NCI-H526 treated with DMSO at 0.1 percent for 48 hours (cell line): ENCODE results near the gene TSGA10IP.
"Not testable (repeated sequence)": the region's sequence is repeated elsewhere in the genome, so short reads cannot be mapped to it uniquely, and the experiment has no call there.

Source experiments
- DNase-seq: peaks from one replicate; lab custom pipeline; 2025; lab: John Stamatoyannopoulos, UW

The TSGA10IP gene

GRCh38 chr11:65947603-65948125, 2.4 kb downstream of the TSGA10IP start:
- no peak for DNase-seq

- DNase-seq = not testable (repeated sequence)
These were observed 5.4 kb downstream of the TSGA10IP start for GRCh38 chr11:65950711-65951110.

- not testable (repeated sequence) for DNase-seq
These were observed 6.4 kb downstream of the TSGA10IP start for GRCh38 chr11:65951641-65952040.

- DNase-seq = no peak
These were observed 6.8 kb downstream of the TSGA10IP start for GRCh38 chr11:65952052-65952521.

- no peak for DNase-seq
These were observed 8.2 kb downstream of the TSGA10IP start for GRCh38 chr11:65953471-65953870.

GRCh38 chr11:65954771-65955170, 9.5 kb downstream of the TSGA10IP start:
- peak; percentile 37 for DNase-seq

GRCh38 chr11:65958291-65958690, 13.0 kb downstream of the TSGA10IP start:
- no peak for DNase-seq

- no peak for DNase-seq
These were observed 13.6 kb downstream of the TSGA10IP start for GRCh38 chr11:65958774-65959420.

GRCh38 chr11:65960824-65961266, 15.6 kb downstream of the TSGA10IP start:
- no peak for DNase-seq

GRCh38 chr11:65961267-65962140, 16.2 kb downstream of the TSGA10IP start, which contains the start of gene SART1:
Gene SART1 (plus strand): TSS chr11:65961734. CDS start chr11:65961781, 47 bp downstream.
- DNase-seq = peak; percentile 97

GRCh38 chr11:65962141-65962564, 16.9 kb downstream of the TSGA10IP start:
- no peak for DNase-seq

GRCh38 chr11:65964906-65965305, 19.6 kb downstream of the TSGA10IP start:
- no peak for DNase-seq

GRCh38 chr11:65965986-65966762, 20.9 kb downstream of the TSGA10IP start:
- DNase-seq = no peak

- DNase-seq = no peak
These were observed 22.2 kb downstream of the TSGA10IP start for GRCh38 chr11:65967329-65967934.

- no peak for DNase-seq
These were observed 23.6 kb downstream of the TSGA10IP start for GRCh38 chr11:65968600-65969482.

GRCh38 chr11:65972116-65972515, 26.8 kb downstream of the TSGA10IP start:
- DNase-seq = no peak

GRCh38 chr11:65973439-65974110, 28.3 kb downstream of the TSGA10IP start:
- no peak for DNase-seq

- no peak for DNase-seq
These were observed 30.5 kb downstream of the TSGA10IP start for GRCh38 chr11:65975771-65976170.

- DNase-seq = no peak
These were observed 31.2 kb downstream of the TSGA10IP start for GRCh38 chr11:65976216-65977176.
